22Rv1 (cell line): ENCODE measurements around the gene PIK3R1.

ENCODE experiments used
- CTCF ChIP-seq: fragments of 450-650 bp; IDR thresholded peaks from 2 replicates; pipeline ENCODE4 v1.5.1; 2017; ENCODE audit warnings: mild to moderate bottlenecking
- ZFX ChIP-seq: fragments of 450-650 bp; IDR thresholded peaks from 2 replicates; pipeline ENCODE4 v1.6.1; 2017; ENCODE audit warnings: antibody characterized with exemption, borderline replicate concordance

DNA sequence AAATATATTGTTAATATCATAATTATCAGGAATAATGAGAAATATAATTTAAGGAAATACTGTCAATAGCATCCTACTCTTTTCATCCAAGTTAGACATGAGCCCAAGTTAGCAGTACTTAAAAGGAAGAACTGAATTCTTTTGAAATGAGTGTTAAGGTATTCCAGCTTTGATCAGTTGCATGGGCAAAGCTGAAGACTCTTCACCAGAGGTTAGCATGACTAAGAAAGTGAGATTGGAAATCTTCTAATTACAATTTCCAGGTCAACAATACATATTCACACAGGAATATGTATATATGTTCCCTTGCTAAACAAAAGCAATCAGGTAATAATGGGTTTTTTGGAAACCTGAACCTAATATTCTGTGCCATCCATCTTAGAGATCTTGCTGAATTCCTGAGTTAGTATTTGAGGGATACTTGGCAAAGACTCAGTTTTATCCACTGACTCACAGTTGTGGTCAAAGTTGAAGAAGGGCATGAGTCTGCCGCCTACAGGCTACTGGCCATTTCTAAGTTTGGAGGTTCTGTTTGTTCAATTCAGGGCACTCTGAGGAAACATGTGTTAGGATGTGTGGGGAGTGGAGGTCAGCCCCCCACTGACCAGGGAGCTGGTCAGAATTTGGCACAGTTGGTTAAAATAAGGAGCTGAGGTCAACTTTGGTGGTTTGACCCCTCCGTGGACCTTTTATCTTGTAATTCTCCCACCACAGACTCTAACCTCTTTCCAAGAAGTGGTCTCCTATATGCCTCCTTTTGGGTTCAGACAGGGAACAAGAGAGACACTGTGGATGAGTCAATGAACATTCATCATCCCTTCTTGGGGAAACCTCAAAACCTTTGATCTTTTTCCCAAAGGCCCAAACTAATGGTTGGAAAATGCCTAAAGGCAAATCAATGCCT is 118.3 kb downstream of the PIK3R1 start:
- no peak for TF ChIP-seq CTCF
- TF ChIP-seq ZFX, result no peak
